SW 1271 (cell line): ENCODE measurements around the gene HIRA.
A peak's percentile ranks its signal among the peaks of the same experiment; 100 is the strongest.
"Not testable (repeated sequence)": the region's sequence is repeated elsewhere in the genome, so short reads cannot be mapped to it uniquely, and the experiment has no call there.

Experiments
- DNase-seq, 2 experiments: peaks; one replicate each; lab custom pipeline; 2025; lab: John Stamatoyannopoulos, UW

Gene HIRA

DNA sequence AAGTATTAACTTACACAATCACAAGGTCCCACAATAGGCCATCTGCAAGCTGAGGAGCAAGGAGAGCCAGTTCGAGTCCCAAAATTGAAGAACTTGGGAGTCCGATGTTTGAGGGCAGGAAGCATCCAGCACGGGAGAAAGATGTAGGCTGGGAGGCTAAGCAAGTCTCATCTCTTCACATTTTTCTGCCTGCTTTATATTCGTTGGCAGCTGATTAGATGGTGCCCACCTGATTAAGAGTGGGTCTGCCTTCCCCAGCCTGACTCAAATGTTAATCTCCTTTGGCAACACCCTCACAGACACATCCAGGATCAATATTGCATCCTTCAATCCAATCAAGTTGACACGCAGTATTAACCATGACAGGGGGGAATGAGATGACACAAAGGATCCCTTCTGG is 101.3 kb downstream of the HIRA start:
- not testable (repeated sequence) for DNase-seq

DNA sequence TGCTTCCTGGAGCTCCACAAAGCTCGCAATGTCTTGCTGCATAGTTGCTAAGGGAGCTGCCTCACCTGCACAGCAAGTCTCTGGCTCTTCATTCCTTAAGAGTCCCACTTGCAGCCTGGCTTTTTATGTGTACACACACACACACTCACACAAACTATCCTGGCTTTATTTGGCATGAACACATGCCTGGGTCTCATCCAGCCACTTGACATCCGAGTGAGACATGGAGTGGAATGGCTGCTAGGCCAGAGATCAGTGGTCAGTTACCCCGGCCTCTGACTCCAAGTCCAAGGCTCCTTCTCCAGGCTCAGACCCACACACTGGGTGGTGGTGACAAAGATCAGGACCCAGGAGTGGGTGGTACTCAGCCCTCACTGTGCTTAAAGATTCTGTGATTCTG is 102.1 kb downstream of the HIRA start:
- DNase-seq, result no peak

DNA sequence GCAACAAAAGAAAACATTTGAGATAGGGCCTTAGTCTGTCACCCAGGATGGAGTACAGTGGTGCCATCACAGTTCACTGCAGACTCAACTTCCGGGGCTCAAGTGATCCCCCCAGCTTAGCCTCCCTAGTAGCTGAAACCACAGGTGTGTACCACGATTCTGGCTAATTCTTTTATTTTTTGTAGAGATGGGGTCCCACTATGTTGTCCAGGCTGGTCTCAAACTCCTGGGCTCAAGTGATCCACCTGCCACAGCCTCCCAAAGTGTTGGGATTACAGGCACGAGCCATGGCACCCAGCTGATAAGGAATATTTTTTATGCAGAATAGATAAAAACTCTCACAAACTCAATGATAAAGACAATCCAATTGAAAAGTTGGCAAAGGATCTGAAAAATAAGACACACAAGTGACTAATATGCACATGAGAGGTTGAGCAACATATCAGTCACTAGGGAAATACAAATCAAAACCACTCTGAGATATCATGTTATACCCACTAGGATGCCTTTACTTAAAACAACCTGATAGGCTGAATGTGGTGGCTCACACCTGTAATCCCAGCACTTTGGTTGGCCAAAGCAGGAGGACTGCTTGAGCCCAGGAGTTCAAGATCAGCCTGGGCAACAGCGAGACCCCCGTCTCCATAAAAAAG is 106.1 kb downstream of the HIRA start:
- no peak for DNase-seq

DNA sequence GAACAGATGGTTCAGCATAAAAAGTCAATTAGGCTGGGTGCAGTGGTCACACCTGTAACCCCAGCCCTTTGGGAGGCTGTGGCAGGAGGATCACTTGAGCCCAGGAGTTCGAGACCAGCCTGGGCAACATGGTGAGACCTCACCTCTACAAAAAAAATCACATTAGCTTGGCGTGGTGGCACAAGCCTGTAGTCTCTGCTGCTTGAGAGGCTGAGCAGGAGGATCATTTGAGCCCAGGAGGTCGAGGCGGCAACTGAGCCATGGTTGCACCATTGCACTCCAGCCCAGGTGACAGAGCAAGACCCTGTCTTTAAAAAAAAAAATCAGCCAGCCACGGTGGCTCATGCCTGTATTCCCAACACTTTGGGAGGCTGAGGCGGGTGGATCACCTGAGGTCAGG is 108.1 kb downstream of the HIRA start:
- DNase-seq, result not testable (repeated sequence)

DNA sequence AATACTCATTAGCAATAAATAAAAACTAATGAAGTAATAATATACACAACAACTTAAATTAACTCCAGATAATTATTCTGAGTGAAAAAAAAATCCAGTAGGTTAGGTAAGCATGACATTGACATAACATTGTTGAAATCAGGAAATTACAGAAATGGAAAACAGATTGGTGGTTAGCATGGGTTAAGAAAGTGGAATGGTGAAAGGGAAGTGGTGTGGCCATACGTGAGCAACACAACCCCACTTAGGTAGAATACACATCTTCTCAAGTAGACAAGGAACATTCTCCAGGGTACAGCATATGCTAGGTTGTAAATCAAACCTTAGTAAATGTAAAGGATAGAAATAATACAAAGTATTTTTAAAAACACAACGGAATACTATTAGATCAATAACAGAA is 109.8 kb downstream of the HIRA start:
- no peak for DNase-seq

DNA sequence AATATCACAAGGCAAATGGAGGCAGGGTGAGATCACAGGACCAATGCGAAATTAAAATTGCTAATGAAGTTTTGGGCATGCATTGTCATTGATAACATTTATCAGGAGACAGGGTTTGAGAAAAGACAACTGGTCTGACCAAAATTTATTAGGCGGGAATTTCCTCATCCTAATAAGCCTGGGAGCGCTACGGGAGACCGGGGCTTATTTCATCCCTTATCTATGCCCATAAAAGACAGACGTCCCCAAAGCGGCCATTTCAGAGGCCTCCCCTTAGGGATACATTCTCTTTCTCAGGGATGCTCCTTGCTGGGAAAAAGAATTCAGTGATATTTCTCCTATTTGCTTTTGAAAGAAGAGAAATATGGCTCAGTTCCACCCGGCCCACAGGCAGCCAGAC is 111.4 kb downstream of the HIRA start:
- DNase-seq, result not testable (repeated sequence)

DNA sequence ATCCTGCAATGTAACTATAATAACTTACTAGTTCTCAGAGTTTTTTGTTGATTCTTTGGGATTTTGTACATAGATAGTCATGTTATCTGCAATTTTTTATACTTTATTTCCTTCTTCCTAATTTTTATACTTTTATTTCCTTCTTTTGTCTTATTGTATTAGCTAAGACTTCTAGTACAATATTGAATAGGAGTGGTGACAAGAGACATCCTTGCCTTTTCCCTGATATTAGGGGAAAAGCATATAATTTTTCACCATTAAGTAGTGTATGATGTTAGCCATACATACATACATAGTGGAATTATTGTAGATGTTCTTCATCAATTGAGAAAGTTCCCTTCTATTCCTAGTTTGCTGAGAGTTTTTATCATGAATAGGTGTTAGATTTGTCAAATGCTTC is 112.3 kb downstream of the HIRA start:
- no peak for DNase-seq

DNA sequence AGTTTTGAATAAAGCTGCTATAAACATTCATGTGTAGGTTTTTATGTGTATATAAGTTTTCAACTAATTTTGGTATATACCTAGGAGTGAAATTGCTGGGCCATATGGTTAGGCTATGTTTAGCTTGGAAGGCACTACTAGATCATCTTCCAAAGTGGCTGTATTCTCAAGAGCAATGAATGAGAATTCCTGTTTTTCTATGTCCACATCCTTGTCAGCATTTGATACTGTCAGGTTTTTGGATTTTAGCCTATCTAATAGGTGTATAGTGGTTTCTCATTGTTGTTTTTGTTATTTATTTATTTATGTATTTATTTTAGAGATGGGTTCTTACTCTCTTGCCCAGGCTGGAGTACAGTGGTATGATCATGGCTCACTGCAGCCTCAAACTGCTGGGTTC is 113.7 kb downstream of the HIRA start:
- DNase-seq, result no peak

DNA sequence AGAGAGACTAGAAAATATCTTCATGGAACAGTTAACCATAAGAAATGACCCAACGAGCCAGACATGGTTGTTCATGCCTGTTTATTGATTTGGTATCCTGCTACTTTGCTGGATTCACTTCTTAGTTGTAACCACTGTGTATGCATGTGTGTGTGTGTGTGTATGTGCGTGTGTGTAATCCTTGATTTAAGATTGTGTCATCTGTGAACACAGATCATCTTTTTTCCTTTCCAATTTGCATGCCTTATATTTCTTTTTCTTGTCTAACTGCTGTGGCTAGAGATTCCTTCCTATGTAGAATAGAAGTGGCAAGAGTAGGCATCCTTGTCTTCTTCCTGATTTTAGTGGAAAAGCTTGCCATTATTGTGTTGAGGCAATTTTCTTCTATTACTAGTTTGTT is 123.7 kb downstream of the HIRA start:
- no peak for DNase-seq

DNA sequence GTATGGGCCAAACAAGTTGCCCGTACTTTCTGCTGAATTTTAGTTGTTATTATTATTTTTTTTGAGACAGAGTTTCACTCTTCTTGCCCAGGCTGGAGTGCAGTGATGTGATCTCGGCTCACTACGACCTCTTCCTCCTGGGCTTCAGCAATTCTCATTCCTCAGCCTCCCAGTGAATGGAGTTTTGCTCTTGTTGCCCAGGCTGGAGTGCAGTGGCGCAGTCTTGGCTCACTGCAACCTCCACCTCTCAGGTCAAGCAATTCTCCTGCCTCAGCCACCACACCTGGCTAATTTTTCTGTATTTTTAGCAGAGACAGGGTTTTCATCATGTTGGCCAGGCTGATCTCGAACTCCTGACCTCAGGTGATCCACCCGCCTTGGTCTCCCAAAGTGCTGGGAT is 125.0 kb downstream of the HIRA start:
- not testable (repeated sequence) for DNase-seq

DNA sequence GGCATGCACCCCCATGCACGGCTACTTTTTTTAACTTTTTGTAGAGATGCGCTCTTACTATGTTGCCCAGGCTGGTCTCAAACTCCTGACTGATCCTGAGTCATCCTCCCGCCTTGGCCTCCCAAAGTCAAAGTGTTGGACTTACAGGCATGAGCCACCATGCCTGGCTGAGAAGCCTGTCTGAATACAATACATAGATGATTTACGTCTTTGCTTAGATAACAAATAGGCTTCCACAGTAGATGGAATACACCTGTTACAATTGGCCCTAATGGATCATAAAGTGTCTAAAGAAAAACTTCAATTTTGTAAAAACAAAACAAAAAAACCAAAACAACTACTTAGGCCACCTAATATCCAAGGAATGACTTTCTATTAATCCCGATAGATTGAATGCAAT is 127.0 kb downstream of the HIRA start:
- no peak for DNase-seq

DNA sequence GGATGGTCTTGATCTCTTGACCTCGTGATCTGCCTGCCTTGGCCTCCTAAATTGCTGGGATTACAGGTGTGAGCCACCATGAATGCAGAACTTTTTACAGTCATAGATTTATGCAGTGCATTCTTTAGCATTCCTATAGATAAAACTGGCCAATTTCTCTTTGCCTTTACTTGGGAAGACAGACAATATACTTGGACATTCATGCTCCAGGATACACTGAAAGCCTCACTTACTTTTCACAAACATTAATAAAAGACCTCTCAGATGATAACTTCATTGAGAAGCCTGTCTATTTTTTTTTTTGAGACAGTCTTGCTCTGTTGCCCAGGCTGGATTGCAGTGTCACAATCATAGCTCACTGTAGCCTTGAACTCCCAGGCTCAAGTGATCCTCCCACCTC is 127.7 kb downstream of the HIRA start:
- no peak for DNase-seq

DNA sequence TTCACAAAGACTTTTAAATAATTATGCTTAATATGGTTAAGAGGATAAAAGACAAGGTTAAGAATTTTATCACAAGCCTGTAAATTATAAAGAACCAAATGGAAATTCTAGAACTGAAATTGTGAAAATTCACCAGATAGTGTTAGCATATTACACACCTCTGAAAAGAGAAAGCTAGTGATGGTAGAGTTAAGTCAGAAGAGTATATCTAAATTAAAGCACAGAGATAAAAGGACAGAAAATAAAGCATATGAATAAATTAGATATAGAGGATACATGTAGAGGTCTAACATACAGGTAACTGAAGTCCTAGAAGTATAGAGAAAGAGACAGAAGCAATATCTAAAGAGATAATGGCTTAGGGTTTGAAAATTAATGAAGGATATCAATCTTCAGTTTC is 135.8 kb downstream of the HIRA start:
- no peak for DNase-seq

DNA sequence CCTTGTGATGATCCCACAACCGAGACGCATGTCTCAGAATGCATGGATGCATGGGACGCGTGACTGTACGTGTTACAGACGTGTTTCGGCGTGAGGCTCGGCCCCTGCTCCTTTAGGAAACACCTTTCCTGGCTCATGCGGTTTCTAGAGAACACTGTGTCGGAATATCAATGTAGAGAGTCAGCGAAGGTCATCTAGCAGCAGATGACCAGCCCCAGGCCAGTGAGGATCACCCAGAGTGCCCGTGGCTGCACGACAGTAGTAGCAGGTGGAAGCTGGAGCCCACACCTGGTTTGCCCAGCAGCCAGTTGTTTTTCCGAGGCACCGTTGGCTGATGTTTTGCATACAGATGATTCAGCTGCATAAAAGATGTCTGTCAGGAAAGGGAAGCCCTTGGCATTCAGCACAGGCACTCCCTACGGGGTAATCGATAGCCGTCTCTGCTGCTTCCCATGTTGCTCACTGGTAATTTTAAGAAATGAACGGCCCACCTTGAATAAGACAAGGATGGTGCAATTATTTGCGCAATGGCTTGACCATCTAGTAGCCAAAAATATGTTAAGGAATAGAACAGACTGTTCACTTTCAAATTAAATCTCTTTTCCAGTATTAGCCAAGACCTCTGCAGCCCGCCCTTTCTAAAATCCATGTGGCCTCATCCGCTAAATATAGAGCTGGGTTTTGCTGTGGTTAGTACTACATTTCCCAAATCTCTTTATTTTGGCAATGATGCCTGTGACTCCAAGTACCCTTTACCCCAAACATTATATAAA is 138.9 kb downstream of the HIRA start:
- no peak for DNase-seq

DNA sequence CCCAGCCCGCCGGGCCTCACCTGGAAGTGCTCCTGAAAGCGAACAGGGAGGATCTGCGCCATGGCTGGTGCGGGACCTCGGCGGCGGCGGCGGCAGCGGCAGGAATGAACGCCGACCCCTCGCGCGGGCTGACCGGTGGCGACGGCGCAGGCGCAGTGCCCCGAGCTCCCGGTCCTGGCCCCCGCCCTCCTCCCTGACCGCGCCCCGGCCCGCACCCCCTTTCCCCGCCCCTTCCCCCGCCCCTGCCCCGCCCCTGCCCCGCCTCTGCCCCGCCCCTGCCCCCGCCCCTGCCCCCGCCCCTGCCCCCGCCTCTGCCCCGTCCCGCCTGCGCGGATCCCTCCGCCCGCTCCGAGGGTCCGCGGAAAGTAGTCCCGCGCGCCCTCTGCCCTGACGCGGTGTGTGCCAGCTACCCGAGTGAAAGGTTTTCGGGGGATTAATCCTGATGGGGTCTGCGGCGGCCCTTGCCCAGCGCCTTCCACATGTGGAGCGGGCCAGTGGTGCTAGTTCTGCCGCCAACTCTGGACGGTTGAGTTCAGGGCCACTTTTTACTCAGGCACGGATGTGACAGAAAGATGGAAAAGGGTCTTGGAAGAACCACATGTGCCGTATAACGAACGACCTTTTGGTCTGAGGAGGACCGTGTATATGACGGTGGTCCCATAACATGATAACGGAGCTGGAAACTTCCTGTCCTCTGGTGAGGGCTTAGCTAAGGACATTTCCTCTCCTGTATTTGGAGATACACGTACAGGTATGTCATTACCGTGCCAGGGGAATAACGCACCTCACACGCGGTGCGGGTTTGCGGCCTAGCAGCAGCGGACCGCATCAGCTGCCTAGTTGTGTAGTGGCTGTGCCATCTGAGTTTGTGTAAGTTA is 139.7 kb downstream of the HIRA start, which contains the start of gene CLTCL1:
CLTCL1 (minus strand) TSS at position 140 of the 878 bp plus-strand sequence; CDS start at position 62, 78 bp downstream.
- peak in 1 of 2 experiments; percentile 63 for DNase-seq

DNA sequence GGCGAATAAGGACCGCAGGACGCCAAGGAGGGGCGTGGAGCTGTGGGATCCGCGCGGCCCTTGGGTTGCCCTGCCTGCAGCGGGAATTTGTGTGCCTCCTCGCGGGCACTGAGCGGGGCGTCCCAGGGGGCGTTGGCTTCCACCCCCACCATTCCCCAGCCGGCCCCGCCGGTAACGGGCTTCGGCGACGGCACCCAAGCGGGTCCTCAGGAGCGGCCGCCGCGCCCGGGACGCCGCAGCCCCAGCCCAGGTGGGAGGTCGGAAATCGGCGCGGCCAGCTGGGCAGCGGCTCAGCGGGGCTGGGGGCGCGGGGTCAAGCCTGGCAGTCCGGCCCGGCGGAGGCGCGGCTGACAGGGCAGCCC is 140.3 kb downstream of the HIRA start:
- no peak for DNase-seq

DNA sequence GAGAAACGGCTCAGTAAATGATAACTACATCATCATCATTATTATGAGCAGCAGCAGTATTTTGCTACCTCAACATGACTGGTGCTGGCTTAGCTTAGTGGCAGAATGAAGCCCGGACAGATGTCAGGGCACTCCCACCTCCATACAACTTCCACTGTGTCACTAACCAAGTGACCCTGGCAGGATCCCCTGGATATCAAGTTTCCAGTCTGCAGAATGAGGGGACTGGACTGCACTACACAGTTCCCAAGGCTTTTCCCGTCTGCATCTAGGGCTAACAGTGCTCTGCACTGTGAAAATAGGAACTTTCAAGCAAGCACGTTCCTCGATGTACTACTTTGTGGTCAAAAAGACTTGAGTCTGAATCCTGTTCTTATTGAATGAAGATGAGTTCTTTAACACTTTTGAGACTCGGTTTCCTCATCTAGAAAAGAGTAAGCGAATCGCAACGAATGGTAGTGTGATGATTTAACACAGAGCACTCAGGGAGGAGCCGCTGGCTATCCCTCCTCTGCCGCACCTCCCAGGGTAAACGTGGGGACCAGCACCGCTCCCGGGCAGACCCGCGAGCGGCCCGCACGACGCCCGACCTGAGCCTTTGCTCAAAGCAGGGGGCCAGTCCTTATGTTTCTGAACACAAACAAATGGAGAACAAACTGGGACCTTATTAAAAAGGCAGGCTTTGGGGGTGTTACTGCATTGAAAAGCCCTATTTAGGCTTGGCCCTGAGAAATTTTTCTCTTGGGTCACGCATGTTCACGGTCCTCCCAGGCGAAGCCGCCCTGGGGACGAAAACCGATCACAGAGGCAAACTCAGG is 140.9 kb downstream of the HIRA start:
- DNase-seq, result no peak

DNA sequence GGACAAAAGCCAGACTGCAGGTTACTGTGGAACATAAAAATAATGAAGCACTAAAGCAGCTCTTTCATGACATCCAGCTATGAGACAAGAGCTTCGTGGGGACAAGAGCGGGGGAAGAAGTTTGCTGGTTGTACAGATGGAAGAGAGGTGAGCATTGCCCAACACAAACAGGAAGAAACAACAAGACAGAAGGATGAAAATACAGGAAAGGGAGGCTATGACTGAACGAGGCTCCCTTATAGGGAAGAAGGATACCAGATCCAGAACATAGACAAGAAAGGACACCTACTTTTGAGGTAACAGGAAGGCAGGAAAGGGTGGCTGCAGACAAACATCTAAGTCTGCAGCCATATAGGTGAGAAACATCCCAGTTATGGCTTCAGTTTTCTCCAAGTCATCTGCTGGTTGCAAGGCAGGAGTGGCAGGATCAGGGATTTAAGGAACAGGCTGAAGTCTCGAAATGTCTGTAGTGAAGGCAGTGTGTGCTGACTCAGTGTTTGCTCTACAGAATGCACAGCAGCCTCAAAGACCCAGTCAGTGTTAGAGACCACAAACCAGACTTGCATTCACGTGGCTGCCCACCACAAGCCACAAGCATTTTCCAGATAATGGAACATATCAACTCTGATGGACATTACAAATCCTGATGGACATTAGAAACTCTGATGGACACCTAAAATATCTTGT is 141.9 kb downstream of the HIRA start:
- peak in 1 of 2 experiments; percentile 5 for DNase-seq

DNA sequence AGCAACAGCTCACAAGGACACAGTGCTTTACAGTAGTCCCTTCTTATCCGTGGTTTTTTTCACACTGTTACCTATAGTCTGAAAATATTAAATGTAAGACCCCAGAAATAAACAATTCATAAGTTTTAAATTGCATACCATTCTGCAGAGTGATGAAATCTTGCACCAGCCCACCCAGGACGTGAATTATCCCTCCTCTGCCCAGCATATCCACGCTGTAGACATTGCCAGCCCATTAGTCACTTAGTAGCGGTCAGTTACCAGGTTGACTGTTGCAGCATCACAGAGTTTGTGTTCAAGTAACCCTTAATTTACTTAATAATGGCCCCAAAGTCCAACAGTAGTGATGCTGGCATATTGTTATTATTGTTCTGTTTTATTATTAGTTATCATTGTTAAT is 143.6 kb downstream of the HIRA start:
- no peak for DNase-seq

DNA sequence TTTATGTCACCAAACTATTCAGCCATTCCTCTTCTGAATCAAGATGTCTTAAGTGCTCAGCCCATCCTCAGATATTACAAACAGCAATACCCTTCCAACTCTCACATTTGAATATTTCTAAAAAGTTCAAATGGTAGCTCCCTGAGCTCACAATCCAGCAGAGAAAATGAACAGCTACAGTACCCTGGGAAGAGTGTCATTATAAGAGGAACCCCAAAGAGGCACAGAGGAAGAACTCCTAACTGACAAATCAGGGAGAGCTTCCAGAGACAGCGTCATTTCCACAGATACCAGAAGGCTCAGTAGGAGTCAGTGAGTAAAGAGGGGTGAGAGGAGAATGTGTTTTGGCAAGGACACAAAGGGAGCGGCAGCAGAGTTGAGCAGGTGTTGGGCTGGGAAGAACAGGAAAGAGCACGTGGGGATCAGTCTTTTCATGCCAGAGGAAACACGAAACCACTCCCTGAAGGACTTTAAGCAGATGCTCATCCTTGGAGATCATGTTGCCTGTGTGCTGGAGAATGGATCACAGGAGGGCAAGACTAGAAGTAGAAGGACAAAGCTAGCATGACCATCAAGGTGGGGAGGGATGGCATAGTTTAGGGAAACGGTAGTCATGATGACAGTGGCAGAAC is 144.3 kb downstream of the HIRA start:
- DNase-seq, result no peak

DNA sequence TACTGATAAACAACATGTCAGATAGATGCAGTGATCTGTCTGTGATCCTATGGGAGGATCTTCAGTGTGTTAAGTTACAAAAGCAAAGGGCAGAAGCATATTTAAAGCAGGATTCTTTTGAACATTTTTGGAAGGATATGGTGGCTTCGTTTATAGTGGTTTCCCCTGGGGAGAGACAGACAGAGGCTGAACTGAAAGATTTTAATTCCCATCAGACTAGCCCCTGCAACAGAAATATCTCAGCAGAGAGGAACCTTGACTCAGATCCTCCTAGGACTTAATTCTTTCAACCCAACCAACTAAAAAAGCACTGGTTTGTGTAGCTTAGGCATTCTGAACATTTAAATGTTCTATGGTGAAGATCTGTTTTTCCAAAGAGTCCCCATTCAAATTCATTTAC is 145.7 kb downstream of the HIRA start:
- no peak for DNase-seq
